Neural progenitor cell (in vitro differentiated cells): ENCODE results near the gene KRT80.

Source experiments
- EZH2phosphoT487 ChIP-seq: fragments of 200-600 bp; sonication (generic); IDR thresholded peaks from 2 replicates; pipeline ENCODE4 v1.6.1; 2017; ENCODE audit warnings: antibody characterized with exemption
- TF ChIP-seq, protein P1 (sequence below): fragments of 200-600 bp; sonication (generic); IDR thresholded peaks from 2 replicates; pipeline ENCODE4 v1.5.1; 2017; ENCODE audit warnings: antibody characterized with exemption, mild to moderate bottlenecking

DNA sequence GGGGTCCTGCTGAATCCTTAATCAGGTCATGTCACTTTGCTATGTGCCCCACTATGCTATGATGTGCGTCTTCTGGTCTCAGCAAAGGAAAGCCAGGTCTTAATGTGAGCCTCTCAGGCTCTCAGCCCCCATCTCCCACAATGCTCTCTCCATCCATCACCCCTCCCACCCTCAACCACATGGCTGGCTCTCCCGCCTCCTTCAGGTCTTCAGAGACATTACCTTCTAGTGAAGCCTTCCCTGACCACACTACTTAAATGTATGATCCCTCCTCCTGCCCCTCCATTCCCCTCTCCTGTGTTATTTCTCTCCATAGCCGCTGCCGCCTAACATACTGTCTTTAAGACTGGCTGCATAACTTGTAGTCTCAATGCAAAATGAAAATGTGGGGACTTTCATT is 50.5 kb downstream of the KRT80 start:
- TF ChIP-seq, protein P1, sequence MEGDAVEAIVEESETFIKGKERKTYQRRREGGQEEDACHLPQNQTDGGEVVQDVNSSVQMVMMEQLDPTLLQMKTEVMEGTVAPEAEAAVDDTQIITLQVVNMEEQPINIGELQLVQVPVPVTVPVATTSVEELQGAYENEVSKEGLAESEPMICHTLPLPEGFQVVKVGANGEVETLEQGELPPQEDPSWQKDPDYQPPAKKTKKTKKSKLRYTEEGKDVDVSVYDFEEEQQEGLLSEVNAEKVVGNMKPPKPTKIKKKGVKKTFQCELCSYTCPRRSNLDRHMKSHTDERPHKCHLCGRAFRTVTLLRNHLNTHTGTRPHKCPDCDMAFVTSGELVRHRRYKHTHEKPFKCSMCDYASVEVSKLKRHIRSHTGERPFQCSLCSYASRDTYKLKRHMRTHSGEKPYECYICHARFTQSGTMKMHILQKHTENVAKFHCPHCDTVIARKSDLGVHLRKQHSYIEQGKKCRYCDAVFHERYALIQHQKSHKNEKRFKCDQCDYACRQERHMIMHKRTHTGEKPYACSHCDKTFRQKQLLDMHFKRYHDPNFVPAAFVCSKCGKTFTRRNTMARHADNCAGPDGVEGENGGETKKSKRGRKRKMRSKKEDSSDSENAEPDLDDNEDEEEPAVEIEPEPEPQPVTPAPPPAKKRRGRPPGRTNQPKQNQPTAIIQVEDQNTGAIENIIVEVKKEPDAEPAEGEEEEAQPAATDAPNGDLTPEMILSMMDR = peak; percentile 24
- TF ChIP-seq EZH2phosphoT487 = no peak
